Left lobe of liver (tissue), 1 donor: ENCODE data around the gene ARRDC1. TPM values are rescaled to one million over a fixed set of nuclear protein-coding genes. Genes with fewer than 3 reads are reported as not detected.

Source experiments
- total RNA-seq: library from RNA; stranded (reverse); gene quantifications from one replicate; pipeline ENCODE4 v1.2.1, GENCODE V29; 2021
- donor health status: DM: no; HTN: yes; CAD: no.

The ARRDC1 gene
- total RNA-seq, 1 donor from 2014 or later, result 29.0 TPM

Other genes starting within 250 kb of the ARRDC1 start
- 19.3 TPM for gene EXD3, start 182.5 kb upstream of the ARRDC1 start, total RNA-seq
- gene NOXA1, start 182.3 kb upstream of the ARRDC1 start, total RNA-seq, result 6.0 TPM
- 9.0 TPM for gene ENTPD8, start 164.3 kb upstream of the ARRDC1 start, total RNA-seq
- 23.0 TPM for gene NSMF, start 146.4 kb upstream of the ARRDC1 start, total RNA-seq
- 17.7 TPM for gene PNPLA7, start 55.3 kb upstream of the ARRDC1 start, total RNA-seq
- 100 TPM for gene MRPL41, start 53.8 kb upstream of the ARRDC1 start, total RNA-seq
- gene DPH7, start 26.8 kb upstream of the ARRDC1 start, total RNA-seq, result 14.4 TPM
- 13.0 TPM for gene ZMYND19, start 15.2 kb upstream of the ARRDC1 start, total RNA-seq
- gene EHMT1, start 13.3 kb downstream of the ARRDC1 start, total RNA-seq, result 64.2 TPM